Measurements from ENCODE around the gene AP2B1.

Gene AP2B1

GRCh38 chr17:35641032-35641431, 53.9 kb downstream of the AP2B1 start:
- DNase-seq, result no peak

- no peak for DNase-seq
Observed at GRCh38 chr17:35645923-35646322, 58.8 kb downstream of the AP2B1 start.

GRCh38 chr17:35651467-35651866, 64.3 kb downstream of the AP2B1 start:
- DNase-seq, result no peak

GRCh38 chr17:35653619-35654361, 66.7 kb downstream of the AP2B1 start:
- DNase-seq, result no peak

- DNase-seq, result no peak
Observed at GRCh38 chr17:35655303-35655702, 68.2 kb downstream of the AP2B1 start.

GRCh38 chr17:35660902-35661301, 73.8 kb downstream of the AP2B1 start:
- DNase-seq, result no peak

- no peak for DNase-seq
Observed at GRCh38 chr17:35664685-35665084, 77.6 kb downstream of the AP2B1 start.

GRCh38 chr17:35665662-35666061, 78.5 kb downstream of the AP2B1 start:
- DNase-seq, result no peak

GRCh38 chr17:35666070-35666469, 78.9 kb downstream of the AP2B1 start:
- no peak for DNase-seq

GRCh38 chr17:35666967-35667532, 79.9 kb downstream of the AP2B1 start:
- no peak for DNase-seq

GRCh38 chr17:35668802-35669201, 81.7 kb downstream of the AP2B1 start:
- no peak for DNase-seq

- no peak for DNase-seq
Observed at GRCh38 chr17:35674552-35674951, 87.4 kb downstream of the AP2B1 start.

GRCh38 chr17:35676441-35676840, 89.3 kb downstream of the AP2B1 start:
- no peak for DNase-seq

GRCh38 chr17:35679007-35679682, 92.0 kb downstream of the AP2B1 start:
- DNase-seq, result no peak

GRCh38 chr17:35683591-35683990, 96.5 kb downstream of the AP2B1 start:
- no peak for DNase-seq

- DNase-seq, result no peak
Observed at GRCh38 chr17:35684055-35684802, 97.1 kb downstream of the AP2B1 start.

GRCh38 chr17:35692512-35693210, 105.5 kb downstream of the AP2B1 start:
- DNase-seq, result no peak

- DNase-seq, result no peak
Observed at GRCh38 chr17:35693662-35694061, 106.5 kb downstream of the AP2B1 start.

- DNase-seq, result no peak
Observed at GRCh38 chr17:35694906-35695305, 107.8 kb downstream of the AP2B1 start.

- DNase-seq, result no peak
Observed at GRCh38 chr17:35695613-35696012, 108.5 kb downstream of the AP2B1 start.

GRCh38 chr17:35698800-35699199, 111.7 kb downstream of the AP2B1 start:
- no peak for DNase-seq

GRCh38 chr17:35700150-35700549, 113.0 kb downstream of the AP2B1 start:
- no peak for DNase-seq

- DNase-seq, result no peak
Observed at GRCh38 chr17:35701491-35701890, 114.4 kb downstream of the AP2B1 start.
